T-helper 2 cell treated with Interferon-gamma antibody and Interleukin-4, amounts not matched to agents 100 ng/mL and 5 ng/mL, for 36 hours (primary cell): ENCODE data around the gene ODC1. TPM values are rescaled to one million over a fixed set of nuclear protein-coding genes. Genes with fewer than 3 reads are reported as not detected.

Experiments
- intact Hi-C: fragments of 100-400 bp; cut with micrococcal nuclease; formaldehyde crosslinking; loops from one replicate; pipeline ENCODE4 v1.15.1; 2023
- total RNA-seq: library from RNA; stranded (reverse); gene quantifications from 2 replicates; pipeline ENCODE4 v1.2.3, GENCODE V29; 2022

The ODC1 gene
- total RNA-seq, 1 donor from 2014 or later: 64.7 TPM

- intact Hi-C loops: no loop called here
Measured at GRCh38 chr2:10453905-10454298, 5.8 kb upstream of the ODC1 start.

DNA sequence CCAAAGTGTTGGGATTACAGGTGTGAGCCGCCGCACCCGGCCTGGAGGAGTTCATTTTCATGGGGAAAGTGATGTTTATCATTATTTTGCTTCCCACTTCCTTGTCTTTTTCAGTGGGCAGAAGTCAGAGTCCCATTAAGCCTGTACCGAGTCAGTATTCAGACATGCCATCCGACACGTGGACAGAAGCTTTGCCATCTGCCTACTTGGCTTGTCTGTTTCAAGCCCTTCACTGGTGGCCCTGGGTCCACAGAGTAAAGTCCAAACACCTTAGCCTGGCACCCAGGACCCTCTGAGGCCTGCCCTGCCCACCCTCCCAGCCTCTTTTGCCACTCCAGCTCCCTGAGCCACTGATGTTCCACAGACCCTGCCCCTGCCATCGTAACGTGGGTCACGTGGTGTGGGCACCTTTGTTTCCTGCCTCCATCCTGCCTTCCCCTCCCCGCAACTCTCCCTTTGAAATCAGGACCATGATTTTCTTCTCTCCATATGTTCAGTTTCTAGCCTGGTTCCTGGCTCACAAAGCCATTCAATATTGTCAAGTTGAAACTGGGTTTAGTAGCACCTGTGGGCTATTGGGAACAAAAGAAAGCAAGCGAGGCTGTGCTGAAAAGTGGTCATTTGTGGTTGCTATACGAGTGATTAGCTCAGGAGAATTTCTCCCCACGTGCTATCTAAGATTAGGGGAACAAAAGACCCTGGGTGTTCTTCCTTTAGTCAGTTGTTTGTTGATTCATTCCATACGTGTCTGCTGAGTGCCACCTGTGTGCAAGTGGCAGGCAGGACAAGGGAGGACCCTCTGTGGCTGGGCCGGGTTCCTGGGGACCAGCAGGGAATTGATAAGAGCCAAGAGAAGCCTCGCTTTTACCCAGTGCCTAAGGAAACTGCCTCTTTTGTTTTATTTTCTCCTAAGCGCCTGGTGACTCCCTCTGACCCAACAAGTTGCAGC is 5.1 kb upstream of the ODC1 start:
- intact Hi-C loops: no loop called here

- intact Hi-C loops: no loop called here
Measured at GRCh38 chr2:10452312-10452711, 4.2 kb upstream of the ODC1 start.

DNA sequence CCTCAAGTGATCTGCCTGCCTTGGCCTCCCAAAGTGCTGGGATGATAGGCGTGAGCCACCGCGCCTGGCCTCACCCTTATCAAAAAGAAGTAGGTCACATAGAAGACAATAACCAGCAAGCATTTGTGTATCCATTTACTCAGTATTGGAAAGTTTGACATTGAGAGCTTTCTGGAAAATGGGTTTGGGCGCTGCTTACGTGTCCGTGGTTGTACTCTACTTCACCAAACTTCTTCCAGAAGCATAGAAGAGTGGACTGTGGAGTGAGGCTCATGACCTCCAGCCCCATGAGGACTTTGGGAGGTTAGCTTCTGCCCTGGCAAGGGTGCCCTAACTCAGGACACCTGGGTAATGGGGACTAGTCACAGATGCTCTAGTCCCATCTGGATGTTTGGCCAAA is 3.7 kb upstream of the ODC1 start:
- intact Hi-C loops: no loop called here

DNA sequence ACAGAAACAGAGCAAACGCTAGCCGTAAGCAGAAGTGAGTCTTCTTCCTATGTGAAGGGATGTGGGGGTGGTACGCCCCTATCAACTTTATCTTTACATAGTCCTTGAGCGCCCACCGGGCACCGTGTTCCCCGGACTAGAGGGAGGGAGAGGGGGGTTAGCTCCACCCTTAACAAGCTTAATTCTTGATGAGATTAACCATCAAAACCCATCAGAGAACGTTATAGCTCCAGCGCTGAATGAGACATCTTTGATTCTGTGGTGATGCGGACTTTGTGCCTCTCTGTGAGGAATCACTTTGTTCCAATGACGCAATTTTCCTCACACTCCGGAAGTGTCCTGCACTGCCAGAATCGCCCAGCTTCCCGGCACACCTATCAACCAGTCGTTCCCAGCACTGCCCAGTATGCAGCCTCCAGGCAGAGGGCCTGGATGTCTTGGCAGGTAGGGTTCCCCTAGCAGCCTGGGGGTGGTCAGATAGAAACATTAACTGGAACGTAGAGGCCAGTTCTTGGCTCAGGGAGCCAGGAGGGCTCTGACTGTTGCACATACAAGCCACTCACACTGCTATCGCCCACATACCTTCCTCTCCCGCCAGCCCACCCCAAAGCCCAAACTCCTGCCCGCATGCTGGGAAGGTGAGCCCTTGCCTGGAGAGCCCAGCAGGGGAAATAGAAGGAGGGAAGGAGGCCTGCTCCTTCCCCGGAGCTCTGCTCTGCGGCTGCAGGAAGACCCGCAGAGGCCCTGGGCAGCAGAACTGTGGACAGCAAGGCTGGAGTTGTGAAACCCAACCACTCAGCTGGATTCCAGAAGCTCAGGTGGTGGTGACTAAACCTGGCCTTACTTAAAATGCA is 1.9 kb upstream of the ODC1 start:
- intact Hi-C loops: loop anchor here (2.0 to 10.0 kb wide), 4 partner anchors 219 to 1027 kb away; partner anchors contain the start of genes CPSF3, GRHL1, ITGB1BP1 and PDIA6

- intact Hi-C loops: loop anchor here (2.0 to 10.0 kb wide), 4 partner anchors 219 to 1027 kb away; partner anchors contain the start of genes CPSF3, GRHL1, ITGB1BP1 and PDIA6
Measured at GRCh38 chr2:10449486-10449831, 1.3 kb upstream of the ODC1 start.

DNA sequence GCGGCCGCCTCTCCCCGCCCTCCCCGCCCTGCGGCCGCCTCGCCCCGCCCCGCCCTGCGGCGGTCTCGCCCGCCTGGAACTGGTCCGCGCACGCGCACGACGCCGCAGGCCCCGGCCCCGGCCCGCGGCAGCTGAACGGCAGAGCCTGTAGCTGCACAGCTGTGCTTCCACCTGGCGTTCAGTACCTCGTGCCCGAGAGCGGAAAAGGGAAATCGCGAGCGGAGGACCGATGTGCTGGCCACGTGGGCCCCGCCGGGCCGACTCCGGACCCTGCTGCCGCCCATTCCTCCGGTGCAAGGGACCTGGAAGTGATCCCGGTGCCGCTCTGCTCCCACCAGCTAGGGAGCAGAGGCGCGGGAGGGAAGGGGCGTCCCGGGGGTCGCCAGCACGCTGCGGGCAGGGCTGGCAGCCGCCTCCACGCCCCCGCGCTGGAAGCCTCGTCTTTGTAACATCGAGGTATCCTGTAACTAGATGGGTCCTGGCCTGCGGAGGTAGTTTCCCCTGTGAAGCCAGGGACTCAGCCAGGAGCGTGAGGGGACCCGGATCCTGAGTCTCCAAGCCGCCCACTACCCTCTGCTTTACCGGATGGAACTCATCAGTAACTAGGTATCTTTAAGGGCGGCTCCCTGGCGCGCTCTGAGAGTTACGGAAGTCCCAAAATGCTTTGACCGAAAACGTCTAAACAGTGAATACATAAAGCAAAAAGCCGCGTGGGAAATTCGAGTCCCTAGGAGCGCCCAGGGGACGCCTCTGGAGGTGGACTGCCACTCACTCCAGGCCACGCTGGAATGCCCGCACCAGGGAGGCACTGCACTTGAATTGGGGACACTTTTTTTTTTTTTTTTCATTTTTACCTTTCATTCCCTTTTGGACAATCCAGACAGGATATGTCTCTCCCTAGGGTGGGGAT is 704 bp upstream of the ODC1 start:
- intact Hi-C loops: loop anchor here (1.0 to 10.0 kb wide), 9 partner anchors 40 to 1026 kb away; partner anchors contain the start of genes CPSF3, GRHL1, HPCAL1 and ITGB1BP1

DNA sequence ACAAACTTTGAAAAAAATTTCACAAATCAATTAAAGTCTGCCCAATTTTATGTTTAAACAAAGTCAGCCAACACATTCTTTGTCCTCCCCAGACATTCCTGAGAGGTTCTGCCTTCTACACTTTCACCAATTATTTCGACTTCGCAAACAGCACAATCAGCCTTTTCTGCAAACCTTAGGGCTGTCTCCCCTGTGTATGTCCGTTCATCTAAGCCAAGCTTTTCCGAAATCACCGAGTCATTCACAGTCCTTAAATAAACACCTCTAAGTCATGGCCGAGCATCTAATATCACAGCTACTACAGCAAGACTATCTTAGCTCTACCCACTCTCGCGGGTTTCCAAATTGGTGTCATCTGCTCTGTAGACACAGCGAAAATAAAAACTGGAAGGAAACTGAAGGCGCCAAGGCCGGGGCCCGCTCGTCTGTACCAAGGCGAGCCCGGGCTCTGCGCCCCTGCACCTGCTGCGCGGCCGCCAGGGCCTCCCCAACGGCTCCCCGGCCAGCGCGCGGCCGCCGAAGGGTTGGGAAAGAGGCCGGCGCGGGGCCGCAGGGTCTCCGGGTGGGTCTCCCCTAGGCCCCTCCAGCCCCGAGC is 730 bp downstream of the ODC1 start:
- intact Hi-C loops: loop anchor here (2.0 to 10.0 kb wide), 3 partner anchors 213 to 493 kb away; partner anchors contain the start of genes GRHL1 and PDIA6

- intact Hi-C loops: loop anchor here (2.0 to 10.0 kb wide), 3 partner anchors 214 to 492 kb away; partner anchors contain the start of genes GRHL1 and PDIA6
Measured at GRCh38 chr2:10446631-10447030, 1.5 kb downstream of the ODC1 start.

GRCh38 chr2:10444463-10444862 is 3.7 kb downstream of the ODC1 start:
- intact Hi-C loops: loop anchor here (10.0 kb wide), 1 partner anchor 490 kb away; the partner anchor contains the start of gene GRHL1

DNA sequence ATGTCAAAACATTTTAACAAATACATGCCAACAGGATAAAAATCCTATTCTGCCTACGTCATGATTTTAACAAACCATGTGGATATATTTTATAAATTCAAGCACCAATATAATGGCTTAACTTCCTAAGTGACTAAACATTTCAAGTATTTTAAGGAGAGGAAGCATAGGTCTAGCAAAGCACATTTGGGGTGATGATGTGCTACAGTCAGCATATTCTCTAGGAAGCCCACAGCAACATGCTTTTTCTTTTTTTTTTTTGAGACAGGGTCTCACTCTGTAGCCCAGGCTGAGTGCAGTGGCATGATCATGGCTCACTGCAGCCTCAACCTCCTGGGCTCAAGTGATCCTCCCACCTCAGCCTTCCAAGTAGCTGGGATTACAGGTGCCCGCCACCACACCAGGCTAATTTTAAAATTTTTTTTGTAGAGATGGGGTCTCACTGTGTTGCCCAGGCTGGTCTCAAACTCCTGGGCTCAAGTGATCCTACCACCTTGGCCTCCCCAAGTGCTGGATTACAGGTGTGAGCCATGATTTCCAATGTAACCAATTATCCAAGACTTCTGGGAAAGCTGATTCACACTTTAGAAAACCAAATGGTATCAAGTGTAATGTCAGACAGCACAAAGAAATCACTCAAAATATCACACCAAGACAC is 5.5 kb downstream of the ODC1 start:
- intact Hi-C loops: loop anchor here (10.0 kb wide), 1 partner anchor 488 kb away; the partner anchor contains the start of gene GRHL1

DNA sequence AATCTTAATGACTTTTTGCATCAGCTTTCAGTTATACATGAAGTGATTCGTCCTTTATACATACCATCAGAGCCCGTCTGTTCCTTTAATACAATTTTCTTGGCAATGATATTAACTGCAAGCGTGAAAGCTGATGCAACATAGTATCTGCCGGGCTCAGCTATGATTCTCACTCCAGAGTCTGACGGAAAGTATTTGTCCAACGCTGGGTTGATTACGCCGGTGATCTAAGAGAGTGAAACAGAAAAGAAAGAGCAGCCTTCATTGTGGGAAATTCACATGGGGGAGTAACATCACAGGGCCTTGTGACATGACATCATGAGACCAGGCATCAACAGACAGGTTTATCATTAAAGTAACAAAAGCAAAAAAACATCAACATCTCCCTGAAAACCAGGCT is 6.2 kb downstream of the ODC1 start:
- intact Hi-C loops: loop anchor here (10.0 kb wide), 1 partner anchor 487 kb away; the partner anchor contains the start of gene GRHL1

DNA sequence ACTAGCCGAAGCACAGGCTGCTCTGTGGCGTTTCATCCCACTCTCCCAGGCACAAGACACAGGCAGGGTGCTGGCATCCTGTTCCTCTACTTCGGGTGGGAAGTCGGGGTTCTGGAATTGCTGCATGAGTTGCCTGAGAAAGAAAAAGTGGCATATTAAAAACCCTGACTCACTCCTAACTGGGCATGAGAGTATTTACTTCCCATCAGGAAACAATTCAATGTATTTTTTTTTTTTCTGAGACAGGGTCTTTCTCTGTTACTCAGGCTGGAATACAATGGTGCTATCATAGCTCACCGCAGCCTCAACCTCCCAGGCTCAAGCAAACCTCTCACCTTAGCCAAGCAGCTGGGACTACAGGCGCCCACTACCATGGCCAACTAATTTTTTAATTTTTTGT is 7.4 kb downstream of the ODC1 start:
- intact Hi-C loops: loop anchor here (10.0 kb wide), 1 partner anchor 486 kb away; the partner anchor contains the start of gene GRHL1

DNA sequence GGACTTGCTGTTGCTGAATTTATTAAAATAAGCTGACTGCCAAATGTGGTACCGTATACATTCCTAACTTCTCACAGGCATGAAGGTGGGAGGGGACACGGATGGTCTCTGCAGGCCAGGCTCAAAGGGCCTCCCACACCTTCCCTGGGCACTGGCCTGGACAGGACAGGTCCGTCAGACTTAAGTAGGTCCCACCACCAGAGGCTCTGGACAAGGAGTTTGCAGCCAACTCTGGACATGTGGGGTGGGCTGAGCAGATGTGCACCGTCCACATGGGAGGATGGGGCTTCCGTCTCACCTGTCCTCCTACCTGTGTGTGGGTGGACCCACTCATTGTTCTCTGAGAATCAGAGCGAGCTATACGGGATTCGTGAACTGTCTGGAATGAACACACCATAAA is 8.2 kb downstream of the ODC1 start:
- intact Hi-C loops: loop anchor here (2.0 to 10.0 kb wide), 2 partner anchors 229 to 485 kb away; partner anchors contain the start of gene GRHL1

- intact Hi-C loops: loop anchor here (2.0 kb wide), 1 partner anchor 229 kb away; no protein-coding TSS in a partner anchor
Measured at GRCh38 chr2:10439185-10439879, 8.8 kb downstream of the ODC1 start.

- intact Hi-C loops: loop anchor here (2.0 kb wide), 1 partner anchor 230 kb away; no protein-coding TSS in a partner anchor
Measured at GRCh38 chr2:10438688-10439087, 9.4 kb downstream of the ODC1 start.

DNA sequence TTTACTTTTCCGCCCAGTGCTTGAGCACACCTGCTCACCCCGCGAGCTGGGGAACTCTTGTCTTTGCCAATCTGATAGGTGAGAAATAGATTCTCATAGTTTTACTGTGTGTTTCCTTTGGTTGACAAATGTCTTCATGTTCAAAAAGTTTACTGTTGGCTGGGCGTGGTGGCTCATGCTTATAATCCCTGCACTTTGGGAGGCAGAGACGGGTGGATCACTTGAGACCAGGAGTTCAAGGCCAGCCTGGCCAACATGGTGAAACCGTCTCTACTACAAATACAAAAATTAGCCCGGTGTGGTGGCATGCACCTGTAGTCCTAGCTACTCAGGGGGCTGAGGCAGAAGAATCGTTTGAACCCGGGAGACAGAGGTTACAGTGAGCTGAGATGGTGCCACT is 10.3 kb downstream of the ODC1 start:
- intact Hi-C loops: loop anchor here (2.0 kb wide), 1 partner anchor 231 kb away; no protein-coding TSS in a partner anchor

GRCh38 chr2:10436583-10437110 is 11.5 kb downstream of the ODC1 start:
- intact Hi-C loops: no loop called here
